ENCODE results near the gene ASF1B. TPM values are rescaled to one million over a fixed set of nuclear protein-coding genes. Genes with fewer than 3 reads are reported as not detected.

Gene ASF1B
- total and polyA plus RNA-seq, 8 donors, result 2.6 to 120 (median 7.0) TPM; not detected in 1

DNA sequence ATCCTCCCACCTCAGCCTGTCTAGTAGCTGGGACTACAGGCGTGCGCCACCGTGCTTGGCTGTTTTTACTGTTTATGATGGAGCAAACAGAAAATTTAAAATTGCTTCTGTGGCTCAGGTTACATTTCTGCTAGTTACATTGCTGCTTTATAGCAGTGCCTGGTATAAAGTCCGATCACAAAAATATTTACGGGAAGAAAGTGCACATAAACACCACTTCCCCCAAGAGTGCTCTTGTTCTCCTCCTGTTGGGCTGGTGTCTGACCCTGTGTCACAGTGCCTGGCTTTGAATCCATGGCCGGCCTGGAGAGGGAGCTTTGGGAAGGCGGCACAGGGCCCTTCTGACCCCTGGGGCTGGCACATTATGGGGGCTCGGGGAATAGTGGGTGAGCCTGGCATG, 30.7 kb downstream of the ASF1B start:
- Histone ChIP-seq H3K36me3 (peaks cover 38 to 81% (median 72%) of the 10 kb centered on the region in 4 donors), H3K9me3 (no peaks in the 10 kb centered on the region), H3K4me1 (peaks cover 0 to 21% (median 6%) of the 10 kb centered on the region in 4 donors), H3K27ac (no peak overlapping the region), H3K4me3 (no peak overlapping the region), H3K27me3 (no peaks in the 10 kb centered on the region)
- TF ChIP-seq POLR2AphosphoS5 (IDR thresholded peaks at IDR 0.05) (no peak), EP300 (IDR thresholded peaks at IDR 0.05) (no peak), POLR2A (IDR thresholded peaks at IDR 0.05) (no peak)
- TF ChIP-seq, protein P1, sequence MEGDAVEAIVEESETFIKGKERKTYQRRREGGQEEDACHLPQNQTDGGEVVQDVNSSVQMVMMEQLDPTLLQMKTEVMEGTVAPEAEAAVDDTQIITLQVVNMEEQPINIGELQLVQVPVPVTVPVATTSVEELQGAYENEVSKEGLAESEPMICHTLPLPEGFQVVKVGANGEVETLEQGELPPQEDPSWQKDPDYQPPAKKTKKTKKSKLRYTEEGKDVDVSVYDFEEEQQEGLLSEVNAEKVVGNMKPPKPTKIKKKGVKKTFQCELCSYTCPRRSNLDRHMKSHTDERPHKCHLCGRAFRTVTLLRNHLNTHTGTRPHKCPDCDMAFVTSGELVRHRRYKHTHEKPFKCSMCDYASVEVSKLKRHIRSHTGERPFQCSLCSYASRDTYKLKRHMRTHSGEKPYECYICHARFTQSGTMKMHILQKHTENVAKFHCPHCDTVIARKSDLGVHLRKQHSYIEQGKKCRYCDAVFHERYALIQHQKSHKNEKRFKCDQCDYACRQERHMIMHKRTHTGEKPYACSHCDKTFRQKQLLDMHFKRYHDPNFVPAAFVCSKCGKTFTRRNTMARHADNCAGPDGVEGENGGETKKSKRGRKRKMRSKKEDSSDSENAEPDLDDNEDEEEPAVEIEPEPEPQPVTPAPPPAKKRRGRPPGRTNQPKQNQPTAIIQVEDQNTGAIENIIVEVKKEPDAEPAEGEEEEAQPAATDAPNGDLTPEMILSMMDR (IDR thresholded peaks at IDR 0.05), result no peak
- no peak for DNase-seq
- intact Hi-C loops (cut with DNase I; ENCODE audit: low total_unique reads), result no loop called here
- WGBS, 5 donors, result 84 to 89% (median 88%) methylated on average over 8 of the region's 8 CpGs

- peaks cover 0 to 14% (median 4%) of the 10 kb centered on the region in 4 donors for H3K4me1 ChIP-seq
- no peak overlapping the region for H3K27ac ChIP-seq
- H3K27me3 ChIP-seq, result no peaks in the 10 kb centered on the region
- peaks cover 43 to 96% (median 95%) of the 10 kb centered on the region in 4 donors for H3K36me3 ChIP-seq
- no peak for DNase-seq
- H3K4me3 ChIP-seq, result no peak overlapping the region
- H3K9me3 ChIP-seq, result no peaks in the 10 kb centered on the region
- intact Hi-C loops (cut with DNase I; ENCODE audit: low total_unique reads), result no loop called here
- 94 to 100% (median 100%) methylated on average over 1 of the region's 1 CpG for WGBS, 5 donors
- TF ChIP-seq, protein P1 (IDR thresholded peaks at IDR 0.05), result no peak
- no peak for TF ChIP-seq EP300 (IDR thresholded peaks at IDR 0.05)
- no peak for TF ChIP-seq POLR2AphosphoS5 (IDR thresholded peaks at IDR 0.05)
- TF ChIP-seq POLR2A (IDR thresholded peaks at IDR 0.05), result no peak
Measured at GRCh38 chr19:14103310-14103709, 33.1 kb downstream of the ASF1B start.

GRCh38 chr19:14102756-14103155, 33.6 kb downstream of the ASF1B start:
- TF ChIP-seq POLR2A (IDR thresholded peaks at IDR 0.05), result no peak
- no peak for TF ChIP-seq POLR2AphosphoS5 (IDR thresholded peaks at IDR 0.05)
- no peak for TF ChIP-seq EP300 (IDR thresholded peaks at IDR 0.05)
- TF ChIP-seq, protein P1 (IDR thresholded peaks at IDR 0.05), result no peak
- H3K4me1 ChIP-seq, result peaks cover 0 to 9% (median 2%) of the 10 kb centered on the region in 4 donors
- intact Hi-C loops (cut with DNase I; ENCODE audit: low total_unique reads), result no loop called here
- H3K27ac ChIP-seq, result no peak overlapping the region
- no peaks in the 10 kb centered on the region for H3K27me3 ChIP-seq
- H3K36me3 ChIP-seq, result peaks cover 43 to 99% (median 98%) of the 10 kb centered on the region in 4 donors
- H3K4me3 ChIP-seq, result no peak overlapping the region
- no peaks in the 10 kb centered on the region for H3K9me3 ChIP-seq
- DNase-seq, result no peak
- 87 to 93% (median 90%) methylated on average over 9 to 10 of the region's 10 CpGs for whole genome bisulfite sequencing, 5 donors

GRCh38 chr19:14102102-14102696, 34.2 kb downstream of the ASF1B start:
- no peak overlapping the region for H3K4me3 ChIP-seq
- no peaks in the 10 kb centered on the region for H3K27me3 ChIP-seq
- intact Hi-C loops (cut with DNase I; ENCODE audit: low total_unique reads), result no loop called here
- no peaks in the 10 kb centered on the region for H3K9me3 ChIP-seq
- TF ChIP-seq EP300 (IDR thresholded peaks at IDR 0.05) (no peak), POLR2AphosphoS5 (IDR thresholded peaks at IDR 0.05) (no peak), POLR2A (IDR thresholded peaks at IDR 0.05) (no peak)
- TF ChIP-seq, protein P1 (IDR thresholded peaks at IDR 0.05), result no peak
- no peak overlapping the region for H3K27ac ChIP-seq
- 59 to 81% (median 69%) methylated on average over 11 of the region's 11 CpGs for WGBS, 5 donors
- peaks cover 0 to 4% (median 0%) of the 10 kb centered on the region in 4 donors for H3K4me1 ChIP-seq
- peaks cover 48 to 99% (median 98%) of the 10 kb centered on the region in 4 donors for H3K36me3 ChIP-seq
- no peak for DNase-seq
